Neutrophil (primary cell): Measurements from ENCODE around the gene COL15A1.

Experiments used
- H3K27ac ChIP-seq: fragments of 200-600 bp; sonication (generic); 2 replicates; pipeline ENCODE4 v1.5.1; 2016; ENCODE audit warnings: mild to moderate bottlenecking, moderate library complexity
- H3K27me3 ChIP-seq: fragments of 200-600 bp; sonication (generic); 2 replicates; pipeline ENCODE4 v1.6.0; 2016; ENCODE audit warnings: mild to moderate bottlenecking
- H3K36me3 ChIP-seq: fragments of 200-600 bp; sonication (generic); 2 replicates; pipeline ENCODE4 v1.5.1; 2017
- H3K4me1 ChIP-seq, 2 experiments: fragments of 200-600 bp in 1 of 2; sonication (generic) in 1 of 2; 1 replicate in 1 of 2; 2 replicates in 1 of 2; pipeline versions ENCODE4 v1.5.1 to v1.6.1; 2013 to 2016; ENCODE audit warnings: low read depth in 1 of 2, low read length in 1 of 2, mild to moderate bottlenecking in 1 of 2, moderate library complexity in 1 of 2; ENCODE audit not compliant: control insufficient read depth in 1 of 2, insufficient read depth in 1 of 2
- H3K4me3 ChIP-seq, 2 experiments: fragments of 200-600 bp in 1 of 2; sonication (generic) in 1 of 2; 1 replicate in 1 of 2; 2 replicates in 1 of 2; pipeline ENCODE4 v1.5.1; 2013 to 2016; ENCODE audit warnings: low read depth in 1 of 2, low read length in 1 of 2, mild to moderate bottlenecking in 1 of 2, moderate library complexity in 1 of 2
- H3K9me3 ChIP-seq: fragments of 200-600 bp; sonication (generic); 2 replicates; pipeline ENCODE4 v1.5.1; 2016
- CTCF ChIP-seq: fragments of 200-600 bp; sonication (generic); IDR thresholded peaks from 2 replicates; pipeline ENCODE4 v1.5.1; 2016; ENCODE audit warnings: antibody characterized with exemption

COL15A1 gene

GRCh38 chr9:98962181-98962560 lies 18.5 kb downstream of the COL15A1 start:
- H3K27me3 ChIP-seq: peaks cover 36% of the 10 kb centered on the region
- no peak overlapping the region for H3K27ac ChIP-seq
- no peaks in the 10 kb centered on the region for H3K9me3 ChIP-seq
- no peaks in the 10 kb centered on the region for H3K36me3 ChIP-seq
- H3K4me1 ChIP-seq: peaks cover 14% of the 10 kb centered on the region in 2 experiments
- H3K4me3 ChIP-seq: no peak overlapping the region
- TF ChIP-seq CTCF: no peak

GRCh38 chr9:98962861-98963260 lies 19.2 kb downstream of the COL15A1 start:
- no peaks in the 10 kb centered on the region for H3K9me3 ChIP-seq
- TF ChIP-seq CTCF: no peak
- peaks cover 14% of the 10 kb centered on the region in 2 experiments for H3K4me1 ChIP-seq
- H3K27me3 ChIP-seq: peaks cover 36% of the 10 kb centered on the region
- H3K36me3 ChIP-seq: no peaks in the 10 kb centered on the region
- no peak overlapping the region for H3K4me3 ChIP-seq
- H3K27ac ChIP-seq: no peak overlapping the region

GRCh38 chr9:98964201-98964600 lies 20.5 kb downstream of the COL15A1 start:
- no peak overlapping the region for H3K4me3 ChIP-seq
- TF ChIP-seq CTCF: no peak
- no peaks in the 10 kb centered on the region for H3K9me3 ChIP-seq
- peaks cover 36% of the 10 kb centered on the region for H3K27me3 ChIP-seq
- no peak overlapping the region for H3K27ac ChIP-seq
- H3K36me3 ChIP-seq: no peaks in the 10 kb centered on the region
- H3K4me1 ChIP-seq: peaks cover 14% of the 10 kb centered on the region in 2 experiments

GRCh38 chr9:98964911-98965336 lies 21.2 kb downstream of the COL15A1 start:
- H3K4me1 ChIP-seq: peaks cover 9 to 12% of the 10 kb centered on the region in 2 experiments
- TF ChIP-seq CTCF: no peak

GRCh38 chr9:98966676-98967075 lies 23.0 kb downstream of the COL15A1 start:
- H3K27ac ChIP-seq: no peak overlapping the region
- H3K27me3 ChIP-seq: peaks cover 35% of the 10 kb centered on the region
- H3K4me1 ChIP-seq: no peaks in the 10 kb centered on the region
- H3K9me3 ChIP-seq: no peaks in the 10 kb centered on the region
- no peaks in the 10 kb centered on the region for H3K36me3 ChIP-seq
- H3K4me3 ChIP-seq: no peak overlapping the region
- TF ChIP-seq CTCF: no peak

More at GRCh38 chr9:98964911-98965336, 21.2 kb downstream of the COL15A1 start:
- Histone ChIP-seq H3K9me3 (no peaks in the 10 kb centered on the region), H3K4me3 (no peak overlapping the region), H3K27ac (no peak overlapping the region), H3K27me3 (peaks cover 36% of the 10 kb centered on the region), H3K36me3 (no peaks in the 10 kb centered on the region)

- TF ChIP-seq CTCF: no peak
- peaks cover 36% of the 10 kb centered on the region for H3K27me3 ChIP-seq
- H3K27ac ChIP-seq: no peak overlapping the region
- no peaks in the 10 kb centered on the region for H3K9me3 ChIP-seq
- no peaks in the 10 kb centered on the region for H3K4me1 ChIP-seq
- no peak overlapping the region for H3K4me3 ChIP-seq
- no peaks in the 10 kb centered on the region for H3K36me3 ChIP-seq
Measured at GRCh38 chr9:98967257-98967656, 23.6 kb downstream of the COL15A1 start.
